K562 (cell line): Measurements from ENCODE around the gene OXLD1. TPM values are rescaled to one million over a fixed set of nuclear protein-coding genes. Genes with fewer than 3 reads are reported as not detected.
A peak's percentile ranks its signal among the peaks of the same experiment; 100 is the strongest.

Source experiments
- BHLHE40 ChIP-seq: IDR thresholded peaks from 2 replicates; pipeline ENCODE4 v1.6.1; 2011; ENCODE audit warnings: low read length, improper control_type of control experiment
- BRF2 ChIP-seq: IDR thresholded peaks from 3 replicates; pipeline ENCODE4 v1.6.1; 2011; ENCODE audit warnings: borderline replicate concordance, mild to moderate bottlenecking; ENCODE audit not compliant: insufficient read length, insufficient read depth
- C11orf30 ChIP-seq: fragments of 450-650 bp; IDR thresholded peaks from 2 replicates; pipeline ENCODE4 v1.6.1; 2016; ENCODE audit warnings: low read depth, mild to moderate bottlenecking
- CLOCK ChIP-seq: fragments of 250-450 bp; sonication (Bioruptor Pico); IDR thresholded peaks from 2 replicates; pipeline ENCODE4 v1.4.0; 2020; ENCODE audit warnings: mild to moderate bottlenecking, moderate library complexity, borderline replicate concordance
- COPS2 ChIP-seq: fragments of 450-650 bp; conservative IDR thresholded peaks from 2 replicates; pipeline ENCODE4 v1.6.1; 2016; ENCODE audit warnings: mild to moderate bottlenecking, moderate library complexity
- HNRNPH1 ChIP-seq: fragments of 200-400 bp; formaldehyde crosslinking; optimal IDR thresholded peaks from 2 replicates; pipeline ENCODE3; 2017; ENCODE audit warnings: low read depth, mild to moderate bottlenecking, low read length, moderate library complexity
- NRF1 ChIP-seq, 2 experiments: fragments of 450-650 bp; IDR thresholded peaks in 1 of 2; conservative IDR thresholded peaks in 1 of 2; 2 replicates each; pipeline ENCODE4 v1.6.1; 2014; ENCODE audit warnings: mild to moderate bottlenecking in 2 of 2
- POLR2A ChIP-seq: fragments of 450-650 bp; conservative IDR thresholded peaks from 2 replicates; pipeline ENCODE4 v1.6.1; 2016
- PYGO2 ChIP-seq: fragments of 450-650 bp; IDR thresholded peaks from 2 replicates; pipeline ENCODE4 v1.6.1; 2016; ENCODE audit warnings: mild to moderate bottlenecking, missing genetic modification characterization, moderate library complexity, missing compliant biosample characterization
- RB1 ChIP-seq: fragments of 450-650 bp; IDR thresholded peaks from 2 replicates; pipeline ENCODE4 v1.6.1; 2017; ENCODE audit warnings: low read depth, mild to moderate bottlenecking
- SAP30 ChIP-seq: fragments of 200-600 bp; sonication (generic); IDR thresholded peaks from 2 replicates; pipeline ENCODE4 v1.6.1; 2012; ENCODE audit warnings: borderline replicate concordance, low read depth, mild to moderate bottlenecking, moderate library complexity, low read length, control low read depth, inconsistent platforms; ENCODE audit not compliant: insufficient read depth, poor library complexity, severe bottlenecking
- ZC3H4 ChIP-seq: sonication (generic); formaldehyde crosslinking; IDR thresholded peaks from 2 replicates; pipeline ENCODE4 v1.9.0; 2021; ENCODE audit warnings: missing genetic modification reagents, borderline replicate concordance
- ZFX ChIP-seq: sonication (generic); formaldehyde crosslinking; IDR thresholded peaks from 2 replicates; pipeline ENCODE4 v1.8.0; 2022; ENCODE audit warnings: mild to moderate bottlenecking, missing genetic modification reagents, moderate library complexity
- ZNF639 ChIP-seq, 2 experiments: fragments of 200-800 bp in 1 of 2; sonication (Bioruptor generic) in 1 of 2; sonication (generic) in 1 of 2; formaldehyde crosslinking in 1 of 2; IDR thresholded peaks in 1 of 2; conservative IDR thresholded peaks in 1 of 2; 2 replicates each; pipeline versions ENCODE4 v1.5.0 to v1.6.1; 2016 to 2020; ENCODE audit warnings: missing compliant biosample characterization in 1 of 2, missing genetic modification characterization in 1 of 2, missing genetic modification reagents in 1 of 2
- ZNF766 ChIP-seq: fragments of 200-800 bp; sonication (Bioruptor generic); conservative IDR thresholded peaks from 2 replicates; pipeline ENCODE4 v1.6.1; 2016; ENCODE audit warnings: missing genetic modification characterization, missing compliant biosample characterization
- polyA plus RNA-seq, 8 experiments: library from polyadenylated mRNA; depleted of rRNA in 4 of 8; stranded (reverse) in 5 of 8; unstranded in 3 of 8; fragments of >200 nt; fragmentation: Nextera tagmentation in 2 of 8; fragmentation: Illumina TruSeq in 1 of 8; extraction: Ambion mirVana in 2 of 8; extraction: Trizol in 1 of 8; gene quantifications; 2 replicates each; pipeline versions ENCODE4 v1.2.1 to v1.2.3, GENCODE V29; 2011 to 2014; ENCODE audit warnings: inconsistent platforms in 1 of 8, missing spikeins in 1 of 8
- total RNA-seq, 7 experiments: library from RNA; depleted of rRNA in 6 of 7; stranded (reverse); fragments of >200 nt in 6 of 7; fragmentation: Illumina TruSeq in 2 of 7; extraction: Trizol in 2 of 7; gene quantifications; 2 replicates each; pipeline versions ENCODE4 v1.2.1 to v1.2.3, GENCODE V29; 2011 to 2021; ENCODE audit warnings: low replicate concordance in 1 of 7

OXLD1 gene
- total and polyA plus RNA-seq, 9 of the 15 experiments (the other 6 are each of a cell fraction or from before 2014, with no cell fraction given), result 4.4 to 115 (median 29.3) TPM

GRCh38 chr17:81666342-81667191, at the start of gene OXLD1, which contains the start of gene CCDC137 (continued):
- no peak for TF ChIP-seq ZNF639 (CRISPR knock-in tag; conservative IDR thresholded peaks at IDR 0.05 in 1 of 2, IDR thresholded peaks at IDR 0.05 in 1 of 2)
- TF ChIP-seq RB1, result peak; percentile 83
- no peak for TF ChIP-seq ZC3H4 (CRISPR knock-in tag)
- no peak; the same call in 1 of the 2 replicates for TF ChIP-seq BHLHE40
- TF ChIP-seq PYGO2, result no peak
- TF ChIP-seq ZFX (CRISPR knock-in tag), result peak; percentile 11; the same call in 1 of the 2 replicates
- TF ChIP-seq ZNF766 (CRISPR knock-in tag), result no peak
- peak; percentile 94 for TF ChIP-seq SAP30
- no peak for TF ChIP-seq HNRNPH1
- no peak for TF ChIP-seq CLOCK
- no peak for TF ChIP-seq BRF2
- peak; percentile 95 for TF ChIP-seq POLR2A
- no peak for TF ChIP-seq COPS2
- TF ChIP-seq C11orf30, result peak; percentile 83
- TF ChIP-seq NRF1 (conservative IDR thresholded peaks at IDR 0.05 in 1 of 2, IDR thresholded peaks at IDR 0.05 in 1 of 2), result peak; percentile 49 to 70; a peak in 3 of 4 replicates
